Ascending aorta (tissue), 2 donors: ENCODE results near the gene MAN1B1. TPM values are rescaled to one million over a fixed set of nuclear protein-coding genes. Genes with fewer than 3 reads are reported as not detected.

Source experiments
- DNase-seq, 2 donors: peaks; one replicate each; pipeline ENCODE4 v3.0.0-alpha.2; 2019; ENCODE audit warnings: low spot score in 2 of 2
- H3K27ac ChIP-seq, 2 donors: fragments of 200-600 bp; sonication (generic); one replicate each; pipeline ENCODE4 v1.5.1; 2016 to 2017; ENCODE audit warnings: mild to moderate bottlenecking in 1 of 2
- H3K27me3 ChIP-seq: fragments of 200-600 bp; sonication (generic); one replicate; pipeline ENCODE4 v1.5.1; 2017
- H3K36me3 ChIP-seq, 2 donors: fragments of 200-600 bp; sonication (generic); one replicate each; pipeline ENCODE4 v1.5.1; 2016
- H3K4me1 ChIP-seq, 2 donors: fragments of 200-600 bp; sonication (generic); one replicate each; pipeline ENCODE4 v1.5.1; 2016 to 2017; ENCODE audit warnings: mild to moderate bottlenecking in 1 of 2
- H3K4me3 ChIP-seq, 2 donors: fragments of 200-600 bp; sonication (generic); one replicate each; pipeline ENCODE4 v1.5.1; 2016 to 2017; ENCODE audit warnings: mild to moderate bottlenecking in 1 of 2
- H3K9me3 ChIP-seq, 2 donors: fragments of 200-600 bp; sonication (generic); one replicate each; pipeline ENCODE4 v1.5.1; 2016
- CTCF ChIP-seq, 3 experiments: fragments of 200-600 bp in 2 of 3; fragments of 450-650 bp in 1 of 3; sonication (generic) in 2 of 3; IDR thresholded peaks; one replicate each; pipeline ENCODE4 v1.5.1; 2016 to 2019; ENCODE audit warnings: antibody characterized with exemption in 3 of 3, mild to moderate bottlenecking in 1 of 3, moderate library complexity in 1 of 3
- intact Hi-C: fragments of 100-400 bp; cut with DNase I; formaldehyde crosslinking; loops from one replicate; pipeline ENCODE4 v1.15.1; 2023
- total RNA-seq: library from RNA; depleted of rRNA; stranded (reverse); fragments of >200 nt; gene quantifications from one replicate; pipeline ENCODE4 v1.1.0, GENCODE V29; 2016

The MAN1B1 gene
- total RNA-seq, 1 donor from 2014 or later = 85.3 TPM

GRCh38 chr9:137156567-137157375 lies 70.0 kb downstream of the MAN1B1 start:
- DNase-seq = no peak
- TF ChIP-seq CTCF (IDR thresholded peaks at IDR 0.05) = no peak
- Histone ChIP-seq H3K36me3 (no peaks in the 10 kb centered on the region), H3K27me3 (peaks cover 28% of the 10 kb centered on the region), H3K4me1 (peaks cover 0 to 4% of the 10 kb centered on the region in 2 donors), H3K9me3 (no peaks in the 10 kb centered on the region), H3K4me3 (peak overlapping the region in 1 of 2 donors; percentile 29), H3K27ac (no peak overlapping the region)
- intact Hi-C loops = no loop called here

- no peak for TF ChIP-seq CTCF (IDR thresholded peaks at IDR 0.05)
- no peak for DNase-seq
- intact Hi-C loops = no loop called here
- Histone ChIP-seq H3K27me3 (peaks cover 38% of the 10 kb centered on the region), H3K4me1 (peaks cover 8 to 12% of the 10 kb centered on the region in 2 donors), H3K36me3 (no peaks in the 10 kb centered on the region), H3K27ac (no peak overlapping the region), H3K4me3 (no peak overlapping the region), H3K9me3 (no peaks in the 10 kb centered on the region)
These were observed 71.0 kb downstream of the MAN1B1 start for GRCh38 chr9:137157618-137158415.

DNA sequence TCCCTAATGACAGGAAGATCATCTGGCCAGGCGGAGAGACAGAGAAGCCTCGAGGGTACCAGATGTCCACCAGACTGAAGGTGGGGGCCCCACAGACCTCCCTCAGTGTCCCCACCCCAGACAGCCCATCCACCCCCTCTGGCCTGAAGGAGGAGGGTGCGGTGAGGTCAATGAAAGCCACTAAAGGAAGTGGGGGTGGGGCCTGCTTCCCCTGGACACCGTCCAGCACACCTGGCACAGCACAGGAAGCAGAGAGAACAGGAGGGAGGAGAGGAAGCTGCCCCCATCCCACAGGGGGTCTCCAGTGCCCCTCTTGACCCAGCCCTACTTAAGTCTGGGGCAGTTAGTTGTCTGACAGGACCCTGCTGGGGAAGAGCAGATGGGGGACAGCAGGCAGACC lies 71.8 kb downstream of the MAN1B1 start:
- Histone ChIP-seq H3K4me3 (no peak overlapping the region), H3K27me3 (peaks cover 44% of the 10 kb centered on the region), H3K9me3 (no peaks in the 10 kb centered on the region), H3K36me3 (no peaks in the 10 kb centered on the region), H3K27ac (no peak overlapping the region), H3K4me1 (peaks cover 10 to 17% of the 10 kb centered on the region in 2 donors)
- DNase-seq = no peak
- intact Hi-C loops = no loop called here
- TF ChIP-seq CTCF (IDR thresholded peaks at IDR 0.05) = no peak

Other genes starting within 250 kb of the MAN1B1 start
- 5.9 TPM for gene AJM1, start 244.5 kb upstream of the MAN1B1 start, total RNA-seq
- 108 TPM for gene PHPT1, start 237.6 kb upstream of the MAN1B1 start, total RNA-seq
- gene MAMDC4, start 234.6 kb upstream of the MAN1B1 start, total RNA-seq = 5.0 TPM
- 140 TPM for gene EDF1, start 220.7 kb upstream of the MAN1B1 start, total RNA-seq
- gene TRAF2, start 200.5 kb upstream of the MAN1B1 start, total RNA-seq = 4.4 TPM
- gene FBXW5, start 142.2 kb upstream of the MAN1B1 start, total RNA-seq = 421 TPM
- 8.6 TPM for gene C8G, start 141.7 kb upstream of the MAN1B1 start, total RNA-seq
- gene LCN12, start 134.7 kb upstream of the MAN1B1 start, total RNA-seq = not detected
- gene PTGDS, start 109.5 kb upstream of the MAN1B1 start, total RNA-seq = 68.3 TPM
- gene LCNL1, start 104.0 kb upstream of the MAN1B1 start, total RNA-seq = not detected
- 87.0 TPM for gene PAXX, start 94.6 kb upstream of the MAN1B1 start, total RNA-seq
- 2.8 TPM for gene CLIC3, start 90.4 kb upstream of the MAN1B1 start, total RNA-seq
- gene ABCA2, start 58.7 kb upstream of the MAN1B1 start, total RNA-seq = 102 TPM
- gene FUT7, start 54.9 kb upstream of the MAN1B1 start, total RNA-seq = not detected
- 579 TPM for gene NPDC1, start 40.8 kb upstream of the MAN1B1 start, total RNA-seq
- not detected for gene ENTPD2, start 32.9 kb upstream of the MAN1B1 start, total RNA-seq
- 8.7 TPM for gene SAPCD2, start 16.4 kb upstream of the MAN1B1 start, total RNA-seq
- 17.1 TPM for gene UAP1L1, start 9.5 kb upstream of the MAN1B1 start, total RNA-seq
- 176 TPM for gene DPP7, start 27.7 kb downstream of the MAN1B1 start, total RNA-seq
- not detected for gene GRIN1, start 52.2 kb downstream of the MAN1B1 start, total RNA-seq
- not detected for gene LRRC26, start 83.1 kb downstream of the MAN1B1 start, total RNA-seq
- not detected for gene TMEM210, start 85.1 kb downstream of the MAN1B1 start, total RNA-seq
- 24.1 TPM for gene ANAPC2, start 101.6 kb downstream of the MAN1B1 start, total RNA-seq
- 123 TPM for gene SSNA1, start 101.7 kb downstream of the MAN1B1 start, total RNA-seq
- 2.8 TPM for gene TPRN, start 113.8 kb downstream of the MAN1B1 start, total RNA-seq
- 24.3 TPM for gene TMEM203, start 118.7 kb downstream of the MAN1B1 start, total RNA-seq
- 27.0 TPM for gene NDOR1, start 118.7 kb downstream of the MAN1B1 start, total RNA-seq
- gene RNF208, start 135.3 kb downstream of the MAN1B1 start, total RNA-seq = 6.7 TPM
- not detected for gene CYSRT1, start 138.2 kb downstream of the MAN1B1 start, total RNA-seq
- not detected for gene RNF224, start 140.5 kb downstream of the MAN1B1 start, total RNA-seq
- gene SLC34A3, start 143.9 kb downstream of the MAN1B1 start, total RNA-seq = not detected
- 403 TPM for gene TUBB4B, start 154.3 kb downstream of the MAN1B1 start, total RNA-seq
- gene STPG3, start 164.3 kb downstream of the MAN1B1 start, total RNA-seq = not detected
- 71.7 TPM for gene NELFB, start 168.3 kb downstream of the MAN1B1 start, total RNA-seq
- 38.3 TPM for gene TOR4A, start 190.7 kb downstream of the MAN1B1 start, total RNA-seq
- gene NRARP, start 215.3 kb downstream of the MAN1B1 start, total RNA-seq = 51.7 TPM